HEK293T (cell line): ENCODE results near the gene DLG1.

Experiments
- BHLHE40 ChIP-seq: fragments of 450-650 bp; IDR thresholded peaks from 2 replicates; pipeline ENCODE4 v1.6.1; 2016; ENCODE audit warnings: mild to moderate bottlenecking, moderate library complexity, borderline replicate concordance
- ELF4 ChIP-seq: fragments of 450-650 bp; IDR thresholded peaks from 2 replicates; pipeline ENCODE4 v1.6.1; 2017; ENCODE audit warnings: antibody characterized with exemption
- FOXK2 ChIP-seq: fragments of 450-650 bp; IDR thresholded peaks from 2 replicates; pipeline ENCODE4 v1.6.1; 2016; ENCODE audit warnings: mild to moderate bottlenecking
- NFRKB ChIP-seq: fragments of 450-650 bp; IDR thresholded peaks from 2 replicates; pipeline ENCODE4 v1.6.1; 2016; ENCODE audit warnings: mild to moderate bottlenecking, moderate library complexity
- SP1 ChIP-seq: fragments of 450-650 bp; IDR thresholded peaks from 2 replicates; pipeline ENCODE4 v1.6.1; 2017
- ZNF384 ChIP-seq: fragments of 450-650 bp; IDR thresholded peaks from 2 replicates; pipeline ENCODE4 v1.6.1; 2016

GRCh38 chr3:197322149-197322548, 23.7 kb upstream of the DLG1 start:
- TF ChIP-seq ZNF384 (no peak), FOXK2 (no peak), NFRKB (no peak), BHLHE40 (no peak), ELF4 (no peak), SP1 (no peak)
